ENCODE data around the gene ARHGAP15. TPM values are rescaled to one million over a fixed set of nuclear protein-coding genes. Genes with fewer than 3 reads are reported as not detected.

Gene ARHGAP15
- polyA plus RNA-seq, 2 of the 4 experiments (the other 2 are of a cell fraction) = 0.34 TPM; not detected in 1

- CTCF ChIA-PET = no interaction called here
- no peak for ATAC-seq
- FAIRE-seq = no peak
Measured at GRCh38 chr2:143336719-143337210, 207.5 kb downstream of the ARHGAP15 start.

GRCh38 chr2:143341478-143341877, 212.3 kb downstream of the ARHGAP15 start:
- H3K4me3 ChIP-seq = no peak overlapping the region
- FAIRE-seq (no peak), DNase-seq (ENCODE audit: low read depth in 1 of 2, low spot score in 1 of 2) (no peak), ATAC-seq (no peak)
- WGBS (ENCODE audit: missing lambda C conversion rate) = 36% methylated on average over 2 of the region's 2 CpGs
- no peaks in the 10 kb centered on the region for H3K4me1 ChIP-seq
- H3K4me2 ChIP-seq = no peak overlapping the region
- TF ChIP-seq ELK1 (IDR thresholded peaks at IDR 0.05; ENCODE audit: low read depth, low read length) = no peak
- TF ChIP-seq MAFK (IDR thresholded peaks at IDR 0.05; ENCODE audit: partially characterized antibody) = peak; percentile 58
- no peak for TF ChIP-seq PBX3 (IDR thresholded peaks at IDR 0.05)
- TF ChIP-seq GATA3 (IDR thresholded peaks at IDR 0.05; ENCODE audit: borderline replicate concordance) = no peak
- TF ChIP-seq E2F6 (IDR thresholded peaks at IDR 0.05; ENCODE audit: borderline replicate concordance, low read depth) = no peak
- no peak for TF ChIP-seq RFX5 (IDR thresholded peaks at IDR 0.05)
- no peak overlapping the region for H3K27ac ChIP-seq
- ChIA-PET POLR2A (no interaction called here), CTCF (interaction anchor here (1.5 kb wide), 1 partner anchor 10 kb away, joined by 3 read pairs; no protein-coding TSS in a partner anchor)
- H3K9me3 ChIP-seq = no peaks in the 10 kb centered on the region

More at GRCh38 chr2:143336719-143337210, 207.5 kb downstream of the ARHGAP15 start:
- Histone ChIP-seq H3K4me1 (no peaks in the 10 kb centered on the region), H3K4me2 (no peak overlapping the region), H3K27ac (no peak overlapping the region), H3K9me3 (no peaks in the 10 kb centered on the region), H3K4me3 (no peak overlapping the region)
- no peak for DNase-seq (ENCODE audit: low read depth in 1 of 2, low spot score in 1 of 2)
- 69% methylated on average over 1 of the region's 1 CpG for WGBS (ENCODE audit: missing lambda C conversion rate)
- POLR2A ChIA-PET = no interaction called here
- TF ChIP-seq CHD2 (IDR thresholded peaks at IDR 0.05; ENCODE audit: low read length, partially characterized antibody) (no peak), RNF2 (IDR thresholded peaks at IDR 0.05; ENCODE audit: borderline replicate concordance, low read depth) (no peak), RFX5 (IDR thresholded peaks at IDR 0.05) (no peak), FOXS1 (CRISPR knock-in tag; IDR thresholded peaks at IDR 0.05) (no peak)

GRCh38 chr2:143344780-143345179, 215.6 kb downstream of the ARHGAP15 start:
- 31% methylated on average over 2 of the region's 2 CpGs for WGBS (ENCODE audit: missing lambda C conversion rate)
- no peak for FAIRE-seq
- no peaks in the 10 kb centered on the region for H3K9me3 ChIP-seq
- H3K4me2 ChIP-seq = no peak overlapping the region
- TF ChIP-seq MAZ (IDR thresholded peaks at IDR 0.05; ENCODE audit: borderline replicate concordance, low read depth, low read length) (no peak), NFE2L2 (conservative IDR thresholded peaks at IDR 0.05; ENCODE audit: low read length) (no peak), MYC (IDR thresholded peaks at IDR 0.05; ENCODE audit: borderline replicate concordance, low read length) (no peak), RCOR1 (IDR thresholded peaks at IDR 0.05; ENCODE audit: low read depth, low read length) (no peak), ATOH8 (CRISPR knock-in tag; IDR thresholded peaks at IDR 0.05; ENCODE audit: low read depth) (no peak)
- H3K4me1 ChIP-seq = no peaks in the 10 kb centered on the region
- DNase-seq (ENCODE audit: low read depth in 1 of 2, low spot score in 1 of 2) = no peak
- no peak overlapping the region for H3K4me3 ChIP-seq
- no peak for ATAC-seq
- ChIA-PET POLR2A (no interaction called here), CTCF (no interaction called here)
- H3K27ac ChIP-seq = no peak overlapping the region

All from A549 (cell line).